Left lung (tissue), 10 donors: ENCODE measurements around the gene ARHGDIA. TPM values are rescaled to one million over a fixed set of nuclear protein-coding genes. Genes with fewer than 3 reads are reported as not detected.
A peak's percentile ranks its signal among the peaks of the same experiment; 100 is the strongest.

ENCODE experiments used
- ATAC-seq: fragments of 200-7000 bp; cut with Tn5 transposase; one replicate; pipeline ENCODE4 v1.9.1; 2020; ENCODE audit warnings: moderate library complexity
- DNase-seq, 4 donors: peaks; one replicate each; pipeline ENCODE4 v3.0.0-alpha.2; 2013 to 2020
- H3K27ac ChIP-seq, 2 donors: fragments of 200-600 bp; sonication (generic) in 1 of 2; one replicate each; pipeline versions ENCODE4 v1.5.0 to v1.8.0; 2020 to 2021
- H3K27me3 ChIP-seq, 2 donors: fragments of 200-600 bp; sonication (generic) in 1 of 2; one replicate each; pipeline versions ENCODE4 v1.5.0 to v1.8.0; 2020 to 2021
- H3K36me3 ChIP-seq, 2 donors: fragments of 200-600 bp; sonication (generic) in 1 of 2; one replicate each; pipeline versions ENCODE4 v1.5.0 to v1.8.0; 2020 to 2021
- H3K4me1 ChIP-seq, 2 donors: fragments of 200-600 bp; one replicate each; pipeline ENCODE4 v1.8.0; 2021
- H3K4me3 ChIP-seq, 2 donors: fragments of 200-600 bp; sonication (generic) in 1 of 2; one replicate each; pipeline versions ENCODE4 v1.5.0 to v1.8.0; 2020 to 2021; ENCODE audit warnings: mild to moderate bottlenecking in 1 of 2
- H3K9me3 ChIP-seq, 2 donors: fragments of 200-600 bp; sonication (generic) in 1 of 2; one replicate each; pipeline versions ENCODE4 v1.5.0 to v1.8.0; 2020 to 2021
- intact Hi-C, 2 donors: fragments of 100-400 bp; cut with DNase I; formaldehyde crosslinking; loops; one replicate each; pipeline versions ENCODE4 v1.11.2 to v1.14.2; 2022
- polyA plus RNA-seq, 6 donors: library from polyadenylated mRNA; unstranded; fragments of 120-200 nt; gene quantifications; one replicate each; pipeline ENCODE4 v1.2.1, GENCODE V29; 2013; ENCODE audit not compliant: insufficient read length in 6 of 6
- total RNA-seq, 2 donors: library from RNA; stranded (reverse); fragmentation: NEBNext Ultra II Directional; extraction: Animal tissue kit (Norgen Biotek cat#: 25700); gene quantifications; one replicate each; pipeline ENCODE4 v1.2.1, GENCODE V29; 2021
- TF ChIP-seq, protein P1 (sequence below), 2 donors: fragments of 200-600 bp; sonication (generic) in 1 of 2; IDR thresholded peaks; one replicate each; pipeline versions ENCODE4 v1.5.0 to v1.8.0; 2021; ENCODE audit warnings: antibody characterized with exemption in 2 of 2
- donor health status: DM: no; HTN: yes; CAD: no.
- donor health status: DM: no; HTN: no; CAD: no.

ARHGDIA gene
- total and polyA plus RNA-seq, 8 donors: 139 to 481 (median 194) TPM

DNA sequence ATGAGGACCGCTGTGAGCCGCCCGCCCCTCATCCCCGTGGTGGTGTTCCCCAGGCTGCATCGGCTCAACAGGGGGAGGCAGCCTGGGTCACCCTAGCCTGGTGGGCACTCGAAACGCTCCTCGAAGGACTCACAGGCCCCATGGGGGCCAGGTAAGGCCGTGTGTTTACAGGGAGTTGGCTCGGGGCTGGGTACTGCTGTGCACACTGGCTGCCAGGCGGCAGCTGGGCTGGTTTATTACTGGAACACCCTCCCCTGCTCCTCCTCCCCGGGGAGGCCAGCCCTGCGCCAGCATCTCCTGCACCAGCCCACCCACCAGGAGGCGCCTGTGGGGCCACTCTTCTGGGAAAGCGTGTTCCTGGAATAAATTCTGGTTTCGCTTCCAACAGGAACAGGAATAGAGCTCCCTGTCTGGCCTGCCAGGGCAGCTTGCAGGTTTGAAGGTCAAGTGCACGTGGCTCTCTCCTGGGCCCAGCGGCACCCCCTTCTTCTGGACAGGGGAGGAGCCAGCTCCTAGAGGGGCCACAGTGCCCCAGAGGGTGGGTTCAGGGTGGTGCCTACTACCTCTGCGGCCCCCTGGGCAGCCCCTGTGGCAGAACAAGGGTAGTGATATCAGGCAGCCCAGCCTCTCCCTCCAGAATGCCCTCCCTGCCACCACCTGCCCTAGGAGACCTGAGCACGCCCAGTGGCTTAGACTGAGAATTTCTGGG lies 49.4 kb downstream of the ARHGDIA start:
- H3K4me1 ChIP-seq: peaks cover 15 to 28% of the 10 kb centered on the region in 2 donors
- TF ChIP-seq, protein P1, sequence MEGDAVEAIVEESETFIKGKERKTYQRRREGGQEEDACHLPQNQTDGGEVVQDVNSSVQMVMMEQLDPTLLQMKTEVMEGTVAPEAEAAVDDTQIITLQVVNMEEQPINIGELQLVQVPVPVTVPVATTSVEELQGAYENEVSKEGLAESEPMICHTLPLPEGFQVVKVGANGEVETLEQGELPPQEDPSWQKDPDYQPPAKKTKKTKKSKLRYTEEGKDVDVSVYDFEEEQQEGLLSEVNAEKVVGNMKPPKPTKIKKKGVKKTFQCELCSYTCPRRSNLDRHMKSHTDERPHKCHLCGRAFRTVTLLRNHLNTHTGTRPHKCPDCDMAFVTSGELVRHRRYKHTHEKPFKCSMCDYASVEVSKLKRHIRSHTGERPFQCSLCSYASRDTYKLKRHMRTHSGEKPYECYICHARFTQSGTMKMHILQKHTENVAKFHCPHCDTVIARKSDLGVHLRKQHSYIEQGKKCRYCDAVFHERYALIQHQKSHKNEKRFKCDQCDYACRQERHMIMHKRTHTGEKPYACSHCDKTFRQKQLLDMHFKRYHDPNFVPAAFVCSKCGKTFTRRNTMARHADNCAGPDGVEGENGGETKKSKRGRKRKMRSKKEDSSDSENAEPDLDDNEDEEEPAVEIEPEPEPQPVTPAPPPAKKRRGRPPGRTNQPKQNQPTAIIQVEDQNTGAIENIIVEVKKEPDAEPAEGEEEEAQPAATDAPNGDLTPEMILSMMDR (IDR thresholded peaks at IDR 0.05): peak; percentile 40 to 71
- ATAC-seq (peak; percentile 97), DNase-seq (peak in 3 of 4 donors; percentile 39 to 92 (median 86))
- H3K9me3 ChIP-seq: no peaks in the 10 kb centered on the region
- H3K27ac ChIP-seq: peak overlapping the region; percentile 61 to 76
- intact Hi-C loops: no loop called here
- peaks cover 0 to 26% of the 10 kb centered on the region in 2 donors for H3K36me3 ChIP-seq
- H3K27me3 ChIP-seq: peaks cover 0 to 15% of the 10 kb centered on the region in 2 donors
- no peak overlapping the region for H3K4me3 ChIP-seq

DNA sequence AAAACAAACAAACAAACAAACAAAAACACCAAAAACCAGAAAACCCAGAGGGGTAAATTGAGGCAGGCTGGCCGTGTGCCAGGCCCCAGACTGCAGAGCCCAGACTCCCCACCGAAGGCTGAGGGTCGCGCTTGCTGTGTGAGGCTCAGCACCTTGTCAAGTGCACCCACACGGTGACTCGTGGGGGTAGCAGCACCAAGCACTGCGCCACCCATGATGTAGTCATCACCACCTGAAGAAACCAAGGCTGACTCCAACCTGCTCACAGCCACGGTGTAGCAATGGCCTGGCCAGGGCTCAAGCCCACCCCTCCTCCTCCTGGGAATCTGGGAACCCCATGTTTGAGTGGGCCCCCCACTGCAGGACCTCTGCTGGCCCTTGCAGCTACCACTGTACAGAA lies 50.0 kb downstream of the ARHGDIA start:
- Histone ChIP-seq H3K4me1 (peaks cover 15 to 28% of the 10 kb centered on the region in 2 donors), H3K9me3 (no peaks in the 10 kb centered on the region), H3K36me3 (peaks cover 0 to 26% of the 10 kb centered on the region in 2 donors), H3K27ac (peak overlapping the region; percentile 61 to 76), H3K27me3 (peaks cover 0 to 21% of the 10 kb centered on the region in 2 donors), H3K4me3 (no peak overlapping the region)
- TF ChIP-seq, protein P1 (IDR thresholded peaks at IDR 0.05): no peak
- intact Hi-C loops: no loop called here
- no peak for ATAC-seq
- DNase-seq: peak in 1 of 4 donors; percentile 69

DNA sequence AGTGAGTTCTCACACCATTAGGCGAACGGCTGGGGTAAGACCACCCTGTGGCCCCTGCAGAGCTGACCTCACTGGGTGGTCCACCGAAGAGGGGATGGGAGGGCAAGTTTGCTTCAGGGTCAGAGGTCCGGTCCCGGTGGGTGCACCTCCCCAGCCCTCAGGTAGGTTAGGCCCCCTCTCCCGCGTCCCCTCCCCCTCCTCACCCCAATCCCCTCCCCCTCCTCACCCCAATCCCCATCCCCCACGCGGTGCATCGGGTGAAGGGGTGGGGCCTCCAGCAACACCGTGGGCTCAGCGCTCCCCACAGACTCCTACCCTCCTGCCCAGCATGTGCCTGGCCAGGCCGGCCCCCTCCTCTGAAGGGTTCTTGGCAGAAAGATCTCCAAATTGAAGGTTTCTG lies 51.4 kb downstream of the ARHGDIA start:
- H3K27ac ChIP-seq: no peak overlapping the region
- intact Hi-C loops: no loop called here
- H3K36me3 ChIP-seq: peaks cover 0 to 26% of the 10 kb centered on the region in 2 donors

DNA sequence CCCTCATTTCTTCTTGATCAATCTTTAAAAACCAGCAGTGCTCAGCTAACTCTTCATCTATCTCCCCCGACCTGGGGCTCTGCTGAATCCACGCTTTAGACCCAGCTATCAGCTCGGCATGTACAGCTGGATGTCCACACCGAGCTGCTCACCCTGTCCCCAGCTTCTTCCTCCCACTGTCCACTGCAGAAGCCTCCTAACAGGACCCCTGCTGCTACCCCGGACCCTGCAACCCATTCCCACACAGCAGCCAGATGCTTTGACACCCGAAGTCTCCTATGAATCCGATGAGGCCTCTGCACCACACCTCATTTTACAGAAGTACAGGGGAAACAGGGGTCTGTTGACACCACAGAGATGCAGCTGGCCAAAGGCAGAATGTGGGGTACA lies 53.4 kb downstream of the ARHGDIA start:
- H3K36me3 ChIP-seq: peaks cover 0 to 8% of the 10 kb centered on the region in 2 donors
- DNase-seq: no peak
- H3K9me3 ChIP-seq: no peaks in the 10 kb centered on the region
- ATAC-seq: no peak
- H3K27ac ChIP-seq: no peak overlapping the region
- H3K4me1 ChIP-seq: peaks cover 15 to 22% of the 10 kb centered on the region in 2 donors
- TF ChIP-seq, protein P1 (IDR thresholded peaks at IDR 0.05): no peak
- no peak overlapping the region for H3K4me3 ChIP-seq
- H3K27me3 ChIP-seq: peaks cover 0 to 41% of the 10 kb centered on the region in 2 donors
- intact Hi-C loops: no loop called here

More for the DNA sequence above, 51.4 kb downstream of the ARHGDIA start:
- H3K27me3 ChIP-seq: peaks cover 0 to 31% of the 10 kb centered on the region in 2 donors
- no peak overlapping the region for H3K4me3 ChIP-seq
- H3K4me1 ChIP-seq: peaks cover 15 to 22% of the 10 kb centered on the region in 2 donors
- TF ChIP-seq, protein P1 (IDR thresholded peaks at IDR 0.05): no peak
- no peak for DNase-seq
- no peaks in the 10 kb centered on the region for H3K9me3 ChIP-seq
- no peak for ATAC-seq

Other genes starting within 250 kb of the ARHGDIA start
Only the 30 nearest of the 31 such genes appear.
- gene TSPAN10, start 234.1 kb downstream of the ARHGDIA start, total RNA-seq: 1 to 10 TPM in 1 of 2 donors, under 1 TPM in 1; 0.52 to 1.6 TPM
- gene TSPAN10, start 234.1 kb downstream of the ARHGDIA start, polyA plus RNA-seq: 1 to 10 TPM; 2.4 to 7.1 (median 4.2) TPM
- gene PDE6G, start 214.8 kb downstream of the ARHGDIA start, total RNA-seq: 1 to 10 TPM in 1 of 2 donors, under 1 TPM in 1; 0.24 to 1.3 TPM
- gene PDE6G, start 214.8 kb downstream of the ARHGDIA start, polyA plus RNA-seq: 1 to 10 TPM; 4.2 to 6.3 (median 5.0) TPM
- 10 to 100 TPM; 26.2 to 33.8 TPM for gene OXLD1, start 204.7 kb downstream of the ARHGDIA start, total RNA-seq
- 10 to 100 TPM in 4 of 6 donors, 1 to 10 TPM in 2; 8.9 to 15.1 (median 12.6) TPM for gene OXLD1, start 204.7 kb downstream of the ARHGDIA start, polyA plus RNA-seq
- 10 to 100 TPM; 15.4 to 19.9 TPM for gene CCDC137, start 204.6 kb downstream of the ARHGDIA start, total RNA-seq
- 10 to 100 TPM; 14.6 to 19.8 (median 15.4) TPM for gene CCDC137, start 204.6 kb downstream of the ARHGDIA start, polyA plus RNA-seq
- 10 to 100 TPM; 22.5 to 27.0 TPM for gene ARL16, start 187.5 kb downstream of the ARHGDIA start, total RNA-seq
- gene ARL16, start 187.5 kb downstream of the ARHGDIA start, polyA plus RNA-seq: 10 to 100 TPM; 41.3 to 48.1 (median 42.4) TPM
- 100 to 1,000 TPM in 1 of 2 donors, 10 to 100 TPM in 1; 94.6 to 123 TPM for gene HGS, start 187.3 kb downstream of the ARHGDIA start, total RNA-seq
- gene HGS, start 187.3 kb downstream of the ARHGDIA start, polyA plus RNA-seq: 10 to 100 TPM; 72.9 to 95.7 (median 83.2) TPM
- gene MRPL12, start 168.0 kb downstream of the ARHGDIA start, total RNA-seq: 10 to 100 TPM; 45.0 to 72.2 TPM
- 10 to 100 TPM; 27.2 to 40.1 (median 31.6) TPM for gene MRPL12, start 168.0 kb downstream of the ARHGDIA start, polyA plus RNA-seq
- gene SLC25A10, start 159.1 kb downstream of the ARHGDIA start, total RNA-seq: 10 to 100 TPM; 11.1 to 20.2 TPM
- gene SLC25A10, start 159.1 kb downstream of the ARHGDIA start, polyA plus RNA-seq: 10 to 100 TPM in 3 of 6 donors, 1 to 10 TPM in 3; 7.6 to 12.2 (median 9.8) TPM
- gene GCGR, start 67.2 kb downstream of the ARHGDIA start, total RNA-seq: under 1 TPM in 1 of 2 donors, not detected in 1; 0.13 TPM
- under 1 TPM in 4 of 6 donors, not detected in 2; 0.14 to 0.37 (median 0.29) TPM for gene GCGR, start 67.2 kb downstream of the ARHGDIA start, polyA plus RNA-seq
- 10 to 100 TPM; 61.7 to 74.0 TPM for gene MCRIP1, start 38.0 kb downstream of the ARHGDIA start, total RNA-seq
- gene MCRIP1, start 38.0 kb downstream of the ARHGDIA start, polyA plus RNA-seq: 10 to 100 TPM; 67.6 to 97.6 (median 89.2) TPM
- not detected for gene PPP1R27, start 36.3 kb downstream of the ARHGDIA start, total RNA-seq
- gene PPP1R27, start 36.3 kb downstream of the ARHGDIA start, polyA plus RNA-seq: under 1 TPM in 2 of 6 donors, not detected in 4; 0.11 to 0.28 TPM
- 100 to 1,000 TPM; 851 to 935 TPM for gene P4HB, start 10.8 kb downstream of the ARHGDIA start, total RNA-seq
- gene P4HB, start 10.8 kb downstream of the ARHGDIA start, polyA plus RNA-seq: 100 to 1,000 TPM; 485 to 650 (median 511) TPM
- 10 to 100 TPM; 42.7 to 69.7 TPM for gene ALYREF, start 20.2 kb upstream of the ARHGDIA start, total RNA-seq
- gene ALYREF, start 20.2 kb upstream of the ARHGDIA start, polyA plus RNA-seq: 10 to 100 TPM; 60.4 to 85.9 (median 68.0) TPM
- gene ANAPC11, start 20.4 kb upstream of the ARHGDIA start, total RNA-seq: 100 to 1,000 TPM; 121 to 124 TPM
- gene ANAPC11, start 20.4 kb upstream of the ARHGDIA start, polyA plus RNA-seq: 100 to 1,000 TPM in 1 of 6 donors, 10 to 100 TPM in 5; 64.2 to 100 (median 82.8) TPM
- under 1 TPM; 0.26 to 0.60 TPM for gene NPB, start 30.9 kb upstream of the ARHGDIA start, total RNA-seq
- gene NPB, start 30.9 kb upstream of the ARHGDIA start, polyA plus RNA-seq: 1 to 10 TPM in 5 of 6 donors, under 1 TPM in 1; 0.90 to 2.1 (median 1.4) TPM
- gene PCYT2, start 40.1 kb upstream of the ARHGDIA start, total RNA-seq: 10 to 100 TPM; 38.0 to 57.7 TPM
- 10 to 100 TPM; 12.7 to 24.1 (median 17.3) TPM for gene PCYT2, start 40.1 kb upstream of the ARHGDIA start, polyA plus RNA-seq
- gene SIRT7, start 46.8 kb upstream of the ARHGDIA start, total RNA-seq: 10 to 100 TPM; 23.9 to 37.9 TPM
- 10 to 100 TPM; 11.6 to 17.3 (median 12.6) TPM for gene SIRT7, start 46.8 kb upstream of the ARHGDIA start, polyA plus RNA-seq
- 10 to 100 TPM; 25.3 to 39.8 TPM for gene MAFG, start 56.4 kb upstream of the ARHGDIA start, total RNA-seq
- 10 to 100 TPM in 4 of 6 donors, 1 to 10 TPM in 2; 8.1 to 14.6 (median 10.7) TPM for gene MAFG, start 56.4 kb upstream of the ARHGDIA start, polyA plus RNA-seq
- gene PYCR1, start 66.0 kb upstream of the ARHGDIA start, total RNA-seq: 10 to 100 TPM; 74.0 to 83.0 TPM
- gene PYCR1, start 66.0 kb upstream of the ARHGDIA start, polyA plus RNA-seq: 10 to 100 TPM; 34.9 to 71.6 (median 38.0) TPM
- not detected for gene MYADML2, start 75.9 kb upstream of the ARHGDIA start, total RNA-seq
- gene MYADML2, start 75.9 kb upstream of the ARHGDIA start, polyA plus RNA-seq: under 1 TPM in 5 of 6 donors, not detected in 1; 0.08 to 0.20 (median 0.09) TPM
- 1 to 10 TPM in 1 of 2 donors, under 1 TPM in 1; 0.79 to 1.0 TPM for gene NOTUM, start 89.8 kb upstream of the ARHGDIA start, total RNA-seq
- 10 to 100 TPM; 40.3 to 71.4 (median 67.0) TPM for gene NOTUM, start 89.8 kb upstream of the ARHGDIA start, polyA plus RNA-seq
- gene ASPSCR1, start 106.3 kb upstream of the ARHGDIA start, total RNA-seq: 10 to 100 TPM; 35.1 to 40.2 TPM
- gene ASPSCR1, start 106.3 kb upstream of the ARHGDIA start, polyA plus RNA-seq: 10 to 100 TPM; 36.0 to 64.3 (median 48.6) TPM
- 10 to 100 TPM; 42.9 to 77.7 TPM for gene CENPX, start 151.5 kb upstream of the ARHGDIA start, total RNA-seq
- gene CENPX, start 151.5 kb upstream of the ARHGDIA start, polyA plus RNA-seq: 10 to 100 TPM; 44.1 to 61.8 (median 49.8) TPM
- 10 to 100 TPM; 16.9 to 20.7 TPM for gene LRRC45, start 152.0 kb upstream of the ARHGDIA start, total RNA-seq
- gene LRRC45, start 152.0 kb upstream of the ARHGDIA start, polyA plus RNA-seq: 10 to 100 TPM; 12.0 to 23.2 (median 17.6) TPM
- 10 to 100 TPM in 1 of 2 donors, 1 to 10 TPM in 1; 4.2 to 11.5 TPM for gene RAC3, start 160.3 kb upstream of the ARHGDIA start, total RNA-seq
- 10 to 100 TPM; 11.1 to 23.4 (median 15.4) TPM for gene RAC3, start 160.3 kb upstream of the ARHGDIA start, polyA plus RNA-seq
- gene DCXR, start 166.4 kb upstream of the ARHGDIA start, total RNA-seq: 100 to 1,000 TPM; 113 to 152 TPM
- 10 to 100 TPM; 56.0 to 81.5 (median 69.3) TPM for gene DCXR, start 166.4 kb upstream of the ARHGDIA start, polyA plus RNA-seq
- 10 to 100 TPM; 29.3 to 44.9 TPM for gene RFNG, start 180.5 kb upstream of the ARHGDIA start, total RNA-seq
- 10 to 100 TPM; 35.2 to 52.7 (median 46.7) TPM for gene RFNG, start 180.5 kb upstream of the ARHGDIA start, polyA plus RNA-seq
- gene GPS1, start 180.6 kb upstream of the ARHGDIA start, total RNA-seq: 100 to 1,000 TPM in 1 of 2 donors, 10 to 100 TPM in 1; 75.3 to 101 TPM
- gene GPS1, start 180.6 kb upstream of the ARHGDIA start, polyA plus RNA-seq: 10 to 100 TPM; 69.2 to 90.8 (median 78.8) TPM
- 100 to 1,000 TPM; 102 to 103 TPM for gene DUS1L, start 194.5 kb upstream of the ARHGDIA start, total RNA-seq
- 10 to 100 TPM; 55.7 to 95.8 (median 69.4) TPM for gene DUS1L, start 194.5 kb upstream of the ARHGDIA start, polyA plus RNA-seq
- gene FASN, start 226.9 kb upstream of the ARHGDIA start, total RNA-seq: 100 to 1,000 TPM; 288 to 550 TPM
- gene FASN, start 226.9 kb upstream of the ARHGDIA start, polyA plus RNA-seq: 10 to 100 TPM; 18.0 to 63.8 (median 36.0) TPM